CD14-positive monocyte (primary cell): ENCODE data around the gene SLC25A44. TPM values are rescaled to one million over a fixed set of nuclear protein-coding genes. Genes with fewer than 3 reads are reported as not detected.
"Not testable (repeated sequence)": the region's sequence is repeated elsewhere in the genome, so short reads cannot be mapped to it uniquely, and the experiment has no call there.

Experiments
- DNase-seq, 3 donors: peaks; one replicate each; pipeline ENCODE4 v3.0.0-alpha.2; 2011 to 2022
- H2AFZ ChIP-seq: 2 replicates; pipeline ENCODE4 v1.6.0; 2012; ENCODE audit warnings: mild to moderate bottlenecking, low read depth, low read length, inconsistent platforms; ENCODE audit not compliant: insufficient read depth, poor library complexity, severe bottlenecking
- H3K27ac ChIP-seq, 2 donors: 1 replicate in 1 of 2; 2 replicates in 1 of 2; pipeline ENCODE4 v1.5.1; 2012 to 2013; ENCODE audit warnings: low read length in 2 of 2, control low read depth in 1 of 2, inconsistent platforms in 1 of 2, low read depth in 1 of 2, mild to moderate bottlenecking in 1 of 2
- H3K27me3 ChIP-seq, 2 donors: one replicate each; pipeline versions ENCODE4 v1.6.0 to v1.6.1; 2011 to 2013; ENCODE audit warnings: low read length in 2 of 2; ENCODE audit not compliant: control insufficient read depth in 2 of 2, insufficient read depth in 2 of 2
- H3K36me3 ChIP-seq, 2 donors: replicated peaks in 1 of 2; 1 replicate in 1 of 2; 2 replicates in 1 of 2; pipeline versions ENCODE4 v1.5.1 to v1.6.1; 2012 to 2013; ENCODE audit warnings: low read length in 2 of 2, control low read depth in 1 of 2, inconsistent platforms in 1 of 2, mild to moderate bottlenecking in 1 of 2; ENCODE audit not compliant: insufficient read depth in 2 of 2, control insufficient read depth in 1 of 2
- H3K4me1 ChIP-seq, 2 donors: 1 replicate in 1 of 2; 2 replicates in 1 of 2; pipeline versions ENCODE4 v1.5.1 to v1.6.1; 2012 to 2013; ENCODE audit warnings: low read length in 2 of 2, control low read depth in 1 of 2, inconsistent platforms in 1 of 2, mild to moderate bottlenecking in 1 of 2, moderate library complexity in 1 of 2; ENCODE audit not compliant: insufficient read depth in 2 of 2, control insufficient read depth in 1 of 2
- H3K4me2 ChIP-seq: replicated peaks from 2 replicates; pipeline ENCODE3; 2012; ENCODE audit warnings: low read length, moderate library complexity, mild to moderate bottlenecking; ENCODE audit not compliant: poor library complexity, severe bottlenecking; ENCODE audit errors: extremely low read depth
- H3K4me3 ChIP-seq, 3 experiments: fragments of 200-600 bp in 1 of 3; sonication (generic) in 1 of 3; replicated peaks in 1 of 3; 1 replicate in 2 of 3; 2 replicates in 1 of 3; pipeline ENCODE4 v1.5.1; 2011 to 2013; ENCODE audit warnings: low read length in 3 of 3, mild to moderate bottlenecking in 3 of 3, control low read depth in 2 of 3, low read depth in 2 of 3, inconsistent platforms in 1 of 3, moderate library complexity in 1 of 3
- H3K79me2 ChIP-seq: 2 replicates; pipeline ENCODE4 v1.6.0; 2012; ENCODE audit warnings: mild to moderate bottlenecking, control low read depth, inconsistent platforms, low read length, moderate library complexity; ENCODE audit not compliant: insufficient read depth
- H3K9ac ChIP-seq: 2 replicates; pipeline ENCODE4 v1.6.0; 2017; ENCODE audit warnings: low read length, mild to moderate bottlenecking; ENCODE audit not compliant: insufficient read depth, poor library complexity, severe bottlenecking
- H3K9me3 ChIP-seq, 2 donors: replicated peaks in 1 of 2; 1 replicate in 1 of 2; 2 replicates in 1 of 2; pipeline versions ENCODE4 v1.5.1 to v1.6.1; 2012 to 2013; ENCODE audit warnings: low read length in 2 of 2, control low read depth in 1 of 2; ENCODE audit not compliant: control insufficient read depth in 1 of 2, insufficient read depth in 1 of 2
- H4K20me1 ChIP-seq: 2 replicates; pipeline ENCODE4 v1.6.0; 2012; ENCODE audit warnings: mild to moderate bottlenecking, low read length, control low read depth, moderate library complexity; ENCODE audit not compliant: insufficient read depth
- H3K27ac Mint-ChIP-seq, 7 donors: one replicate each; pipeline ENCODE4 v1.8.0; 2020; ENCODE audit warnings: mild to moderate bottlenecking in 7 of 7, mixed read lengths in 7 of 7, moderate library complexity in 6 of 7, inconsistent platforms in 2 of 7
- H3K27me3 Mint-ChIP-seq, 3 donors: one replicate each; pipeline ENCODE4 v1.8.0; 2021 to 2022; ENCODE audit warnings: low read depth in 3 of 3, mild to moderate bottlenecking in 3 of 3, mixed read lengths in 3 of 3, moderate library complexity in 3 of 3, inconsistent platforms in 1 of 3
- H3K36me3 Mint-ChIP-seq, 2 donors: one replicate each; pipeline ENCODE4 v1.8.0; 2020; ENCODE audit warnings: mixed read lengths in 2 of 2, inconsistent platforms in 1 of 2, mild to moderate bottlenecking in 1 of 2
- H3K4me1 Mint-ChIP-seq: one replicate; pipeline ENCODE4 v1.8.0; 2020; ENCODE audit warnings: mild to moderate bottlenecking, mixed read lengths
- H3K4me3 Mint-ChIP-seq, 2 donors: one replicate each; pipeline ENCODE4 v1.8.0; 2020; ENCODE audit warnings: mild to moderate bottlenecking in 2 of 2, mixed read lengths in 2 of 2, moderate library complexity in 1 of 2
- H3K9me3 Mint-ChIP-seq, 7 donors: one replicate each; pipeline ENCODE4 v1.8.0; 2020 to 2022; ENCODE audit warnings: mixed read lengths in 7 of 7, mild to moderate bottlenecking in 6 of 7, moderate library complexity in 6 of 7, inconsistent platforms in 2 of 7
- WGBS: methylation state at CpG from one replicate; pipeline ENCODE4 v1.1.5; 2013; ENCODE audit warnings: missing lambda C conversion rate; ENCODE audit not compliant: insufficient coverage; 5-methylcytosine and 5-hydroxymethylcytosine counted together
- intact Hi-C, 2 donors: fragments of 100-400 bp; cut with micrococcal nuclease; formaldehyde crosslinking; loops; one replicate each; pipeline versions ENCODE4 v1.15.0 to v1.15.1; 2023
- polyA plus RNA-seq, 3 donors: library from polyadenylated mRNA; depleted of rRNA in 1 of 3; unstranded in 2 of 3; stranded (reverse) in 1 of 3; fragments of 300-500 nt in 2 of 3; fragments of >200 nt in 1 of 3; fragmentation: Illumina TruSeq in 2 of 3; gene quantifications; 1 replicate in 2 of 3; 2 replicates in 1 of 3; pipeline ENCODE4 v1.2.3, GENCODE V29; 2012 to 2021
- TF ChIP-seq, protein P1 (sequence below): fragments of 200-600 bp; IDR thresholded peaks from one replicate; pipeline ENCODE4 v1.8.0; 2022; ENCODE audit warnings: antibody characterized with exemption, mild to moderate bottlenecking

SLC25A44 gene
- polyA plus RNA-seq, 3 donors, result 17.1 to 28.8 (median 24.1) TPM

DNA sequence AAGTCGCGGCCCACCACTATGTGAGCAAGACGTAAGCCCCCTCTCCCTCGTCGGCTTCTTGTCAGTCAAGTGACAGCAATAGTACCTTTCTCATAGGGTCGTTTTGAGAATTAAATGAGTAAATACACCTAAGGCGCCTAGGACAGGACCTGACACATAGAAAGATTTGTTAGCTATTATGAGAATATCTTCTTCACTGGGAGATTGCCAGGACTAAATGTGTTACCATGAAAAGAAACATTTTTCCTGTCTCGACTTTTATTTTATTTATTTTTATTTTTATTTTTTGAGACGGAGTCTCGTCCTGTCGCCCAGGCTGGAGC, 19.7 kb downstream of the SLC25A44 start:
- peak overlapping the region; percentile 83 for H3K9ac ChIP-seq
- peak overlapping the region; percentile 90 to 97 for H3K27ac ChIP-seq
- H3K4me3 Mint-ChIP-seq, result peak overlapping the region; percentile 87 to 95
- peaks cover 27 to 32% of the 10 kb centered on the region in 2 donors for H3K36me3 ChIP-seq
- H3K4me3 ChIP-seq, result peak overlapping the region; percentile 69 to 87 (median 74)
- H4K20me1 ChIP-seq, result no peaks in the 10 kb centered on the region
- H3K4me2 ChIP-seq, result peak overlapping the region; percentile 94
- H2AFZ ChIP-seq, result peak overlapping the region; percentile 80
- peaks cover 0 to 2% (median 0%) of the 10 kb centered on the region in 3 donors for H3K27me3 Mint-ChIP-seq
- TF ChIP-seq, protein P1, sequence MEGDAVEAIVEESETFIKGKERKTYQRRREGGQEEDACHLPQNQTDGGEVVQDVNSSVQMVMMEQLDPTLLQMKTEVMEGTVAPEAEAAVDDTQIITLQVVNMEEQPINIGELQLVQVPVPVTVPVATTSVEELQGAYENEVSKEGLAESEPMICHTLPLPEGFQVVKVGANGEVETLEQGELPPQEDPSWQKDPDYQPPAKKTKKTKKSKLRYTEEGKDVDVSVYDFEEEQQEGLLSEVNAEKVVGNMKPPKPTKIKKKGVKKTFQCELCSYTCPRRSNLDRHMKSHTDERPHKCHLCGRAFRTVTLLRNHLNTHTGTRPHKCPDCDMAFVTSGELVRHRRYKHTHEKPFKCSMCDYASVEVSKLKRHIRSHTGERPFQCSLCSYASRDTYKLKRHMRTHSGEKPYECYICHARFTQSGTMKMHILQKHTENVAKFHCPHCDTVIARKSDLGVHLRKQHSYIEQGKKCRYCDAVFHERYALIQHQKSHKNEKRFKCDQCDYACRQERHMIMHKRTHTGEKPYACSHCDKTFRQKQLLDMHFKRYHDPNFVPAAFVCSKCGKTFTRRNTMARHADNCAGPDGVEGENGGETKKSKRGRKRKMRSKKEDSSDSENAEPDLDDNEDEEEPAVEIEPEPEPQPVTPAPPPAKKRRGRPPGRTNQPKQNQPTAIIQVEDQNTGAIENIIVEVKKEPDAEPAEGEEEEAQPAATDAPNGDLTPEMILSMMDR, result no peak
- no peaks in the 10 kb centered on the region for H3K27me3 ChIP-seq
- 0% methylated on average over 2 of the region's 11 CpGs for WGBS
- peaks cover 33 to 54% of the 10 kb centered on the region in 2 donors for H3K36me3 Mint-ChIP-seq
- peaks cover 33% of the 10 kb centered on the region for H3K4me1 Mint-ChIP-seq
- H3K4me1 ChIP-seq, result peaks cover 37 to 46% of the 10 kb centered on the region in 2 donors
- H3K79me2 ChIP-seq, result peaks cover 32% of the 10 kb centered on the region
- peak overlapping the region; percentile 96 to 99 (median 98) for H3K27ac Mint-ChIP-seq
- intact Hi-C loops, result no loop called here
- DNase-seq, result no peak
- no peaks in the 10 kb centered on the region for H3K9me3 ChIP-seq
- H3K9me3 Mint-ChIP-seq, result no peaks in the 10 kb centered on the region

GRCh38 chr1:156214024-156214748, 20.3 kb downstream of the SLC25A44 start:
- H3K79me2 ChIP-seq, result peaks cover 38% of the 10 kb centered on the region
- Mint-ChIP-seq H3K4me1 (peaks cover 34% of the 10 kb centered on the region), H3K27ac (peak overlapping the region; percentile 69 to 99 (median 84)), H3K36me3 (peaks cover 28 to 49% of the 10 kb centered on the region in 2 donors), H3K4me3 (peak overlapping the region; percentile 11 to 17), H3K9me3 (no peaks in the 10 kb centered on the region), H3K27me3 (peaks cover 0 to 2% (median 0%) of the 10 kb centered on the region in 3 donors)
- H3K27ac ChIP-seq, result peak overlapping the region; percentile 90 to 97
- TF ChIP-seq, protein P1, result no peak
- intact Hi-C loops, result no loop called here
- no peaks in the 10 kb centered on the region for H3K27me3 ChIP-seq
- H3K4me1 ChIP-seq, result peaks cover 42 to 52% of the 10 kb centered on the region in 2 donors
- H3K4me3 ChIP-seq, result peak overlapping the region in 1 of 3 experiments; percentile 87
- peak in 1 of 3 donors; percentile 38 for DNase-seq
- no peaks in the 10 kb centered on the region for H3K9me3 ChIP-seq
- H3K9ac ChIP-seq, result peak overlapping the region; percentile 83
- H3K4me2 ChIP-seq, result no peak overlapping the region
- no peak overlapping the region for H2AFZ ChIP-seq
- WGBS, result 71% methylated on average over 10 of the region's 16 CpGs
- H4K20me1 ChIP-seq, result no peaks in the 10 kb centered on the region
- peaks cover 22 to 26% of the 10 kb centered on the region in 2 donors for H3K36me3 ChIP-seq

DNA sequence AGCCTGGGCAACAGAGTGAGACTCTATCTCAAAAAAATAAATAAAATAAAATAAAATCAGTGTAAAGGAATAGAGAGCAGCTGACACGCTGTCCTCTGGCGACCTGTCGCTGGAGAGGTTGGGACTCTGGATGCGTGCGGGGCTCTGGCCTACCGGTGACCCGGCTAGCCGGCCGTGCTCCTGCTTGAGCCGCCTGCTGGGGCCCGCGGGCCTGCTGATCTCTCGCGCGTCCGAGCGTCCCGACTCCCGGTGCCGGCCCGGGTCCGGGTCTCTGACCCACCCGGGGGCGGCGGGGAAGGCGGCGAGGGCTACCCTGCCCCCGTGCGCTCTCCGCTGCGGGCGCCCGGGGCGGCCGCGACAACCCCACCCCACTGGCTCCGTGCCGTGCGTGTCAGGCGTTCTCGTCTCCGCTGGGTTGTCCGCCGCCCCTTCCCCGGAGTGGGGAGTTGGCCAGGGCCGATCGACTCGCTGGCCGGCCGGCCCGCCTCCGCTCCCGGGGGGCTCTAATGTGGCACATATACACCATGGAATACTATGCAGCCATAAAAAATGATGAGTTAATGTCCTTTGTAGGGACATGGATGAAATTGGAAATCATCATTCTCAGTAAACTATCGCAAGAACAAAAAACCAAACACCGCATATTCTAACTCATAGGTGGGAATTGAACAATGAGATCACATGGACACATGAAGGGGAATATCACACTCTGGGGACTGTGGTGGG, 22.6 kb downstream of the SLC25A44 start:
- peak overlapping the region in 4 of 7 donors; percentile 24 to 83 (median 60) for H3K27ac Mint-ChIP-seq
- peaks cover 53% of the 10 kb centered on the region for H3K79me2 ChIP-seq
- H3K27me3 Mint-ChIP-seq, H4K20me1 ChIP-seq, H3K9me3 Mint-ChIP-seq, H3K9ac ChIP-seq, DNase-seq, H3K4me2 ChIP-seq, H2AFZ ChIP-seq, H3K27ac ChIP-seq, H3K4me3 Mint-ChIP-seq, H3K27me3 ChIP-seq, H3K4me3 ChIP-seq, H3K9me3 ChIP-seq, intact Hi-C loops: not testable (repeated sequence)
- H3K36me3 Mint-ChIP-seq, result peaks cover 25 to 48% of the 10 kb centered on the region in 2 donors
- WGBS, result 98% methylated on average over 42 of the region's 55 CpGs
- H3K4me1 Mint-ChIP-seq, result peaks cover 37% of the 10 kb centered on the region
- H3K36me3 ChIP-seq, result peaks cover 13 to 16% of the 10 kb centered on the region in 2 donors
- peaks cover 44 to 55% of the 10 kb centered on the region in 2 donors for H3K4me1 ChIP-seq
